Nephron progenitor cell (in vitro differentiated cells): ENCODE measurements around the gene TECPR2.

Experiments
- DNase-seq: peaks from one replicate; pipeline ENCODE4 v3.0.0; 2021
- H3K27ac Mint-ChIP-seq: 2 replicates; pipeline ENCODE4 v1.8.0; 2021; ENCODE audit warnings: mild to moderate bottlenecking, moderate library complexity, mixed read lengths
- H3K27me3 Mint-ChIP-seq: 2 replicates; pipeline ENCODE4 v1.8.0; 2021; ENCODE audit warnings: mild to moderate bottlenecking, low read depth, mixed read lengths; ENCODE audit not compliant: poor library complexity
- H3K36me3 Mint-ChIP-seq: 2 replicates; pipeline ENCODE4 v1.8.0; 2021; ENCODE audit warnings: low read depth, mixed read lengths
- H3K4me1 Mint-ChIP-seq: 2 replicates; pipeline ENCODE4 v1.8.0; 2021; ENCODE audit warnings: mixed read lengths
- H3K4me3 Mint-ChIP-seq: 2 replicates; pipeline ENCODE4 v1.8.0; 2021; ENCODE audit warnings: mild to moderate bottlenecking, moderate library complexity, mixed read lengths
- H3K9me3 Mint-ChIP-seq: 2 replicates; pipeline ENCODE4 v1.8.0; 2021; ENCODE audit warnings: mild to moderate bottlenecking, moderate library complexity, mixed read lengths
- TF ChIP-seq, protein P1 (sequence below): fragments of 200-600 bp; sonication (generic); IDR thresholded peaks from 2 replicates; pipeline ENCODE4 v1.5.0; 2021; ENCODE audit warnings: antibody characterized with exemption

The TECPR2 gene

DNA sequence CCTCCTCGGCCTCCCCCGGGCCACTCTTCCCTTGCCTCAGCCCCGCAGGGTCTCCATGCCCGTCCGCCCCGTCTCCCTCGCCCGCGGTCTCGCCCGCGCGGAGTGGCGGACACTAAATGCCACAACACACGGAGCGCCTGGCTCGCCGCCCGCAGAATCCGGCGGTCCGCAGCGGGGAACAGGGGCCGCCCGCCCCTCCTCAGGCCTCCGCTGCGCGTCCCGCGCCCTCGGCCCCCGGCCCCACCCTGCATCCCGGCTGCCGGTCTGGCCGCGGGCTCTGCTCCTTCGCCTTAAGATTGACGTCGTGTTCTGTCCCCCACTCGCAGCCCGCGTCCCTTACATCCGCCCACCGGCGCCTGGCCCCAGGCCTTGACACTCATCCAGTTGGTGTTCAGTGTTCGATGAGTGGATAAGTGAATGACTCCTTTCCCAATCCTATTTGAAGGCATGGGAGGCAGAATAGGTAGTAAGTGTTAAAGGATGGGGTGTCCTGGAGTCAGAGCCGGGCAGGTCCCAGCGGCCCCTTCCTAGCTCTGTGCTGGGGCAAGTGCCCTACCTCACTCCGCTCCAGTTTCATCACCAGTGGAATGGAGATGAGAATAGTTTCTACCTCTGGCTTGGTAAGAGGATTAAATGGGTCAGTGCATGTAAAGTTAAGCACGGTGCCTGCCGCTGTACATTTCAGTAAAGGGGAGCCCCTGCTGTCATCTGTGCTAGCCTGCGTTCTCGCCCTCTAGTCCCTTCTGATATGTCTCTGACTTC, 622 bp downstream of the TECPR2 start:
- peaks cover 1% of the 10 kb centered on the region for H3K36me3 Mint-ChIP-seq
- DNase-seq = no peak
- H3K27me3 Mint-ChIP-seq = no peaks in the 10 kb centered on the region
- no peaks in the 10 kb centered on the region for H3K9me3 Mint-ChIP-seq
- peak overlapping the region; percentile 31 for H3K27ac Mint-ChIP-seq
- TF ChIP-seq, protein P1, sequence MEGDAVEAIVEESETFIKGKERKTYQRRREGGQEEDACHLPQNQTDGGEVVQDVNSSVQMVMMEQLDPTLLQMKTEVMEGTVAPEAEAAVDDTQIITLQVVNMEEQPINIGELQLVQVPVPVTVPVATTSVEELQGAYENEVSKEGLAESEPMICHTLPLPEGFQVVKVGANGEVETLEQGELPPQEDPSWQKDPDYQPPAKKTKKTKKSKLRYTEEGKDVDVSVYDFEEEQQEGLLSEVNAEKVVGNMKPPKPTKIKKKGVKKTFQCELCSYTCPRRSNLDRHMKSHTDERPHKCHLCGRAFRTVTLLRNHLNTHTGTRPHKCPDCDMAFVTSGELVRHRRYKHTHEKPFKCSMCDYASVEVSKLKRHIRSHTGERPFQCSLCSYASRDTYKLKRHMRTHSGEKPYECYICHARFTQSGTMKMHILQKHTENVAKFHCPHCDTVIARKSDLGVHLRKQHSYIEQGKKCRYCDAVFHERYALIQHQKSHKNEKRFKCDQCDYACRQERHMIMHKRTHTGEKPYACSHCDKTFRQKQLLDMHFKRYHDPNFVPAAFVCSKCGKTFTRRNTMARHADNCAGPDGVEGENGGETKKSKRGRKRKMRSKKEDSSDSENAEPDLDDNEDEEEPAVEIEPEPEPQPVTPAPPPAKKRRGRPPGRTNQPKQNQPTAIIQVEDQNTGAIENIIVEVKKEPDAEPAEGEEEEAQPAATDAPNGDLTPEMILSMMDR = no peak
- peaks cover 15% of the 10 kb centered on the region for H3K4me1 Mint-ChIP-seq
- H3K4me3 Mint-ChIP-seq = no peak overlapping the region

DNA sequence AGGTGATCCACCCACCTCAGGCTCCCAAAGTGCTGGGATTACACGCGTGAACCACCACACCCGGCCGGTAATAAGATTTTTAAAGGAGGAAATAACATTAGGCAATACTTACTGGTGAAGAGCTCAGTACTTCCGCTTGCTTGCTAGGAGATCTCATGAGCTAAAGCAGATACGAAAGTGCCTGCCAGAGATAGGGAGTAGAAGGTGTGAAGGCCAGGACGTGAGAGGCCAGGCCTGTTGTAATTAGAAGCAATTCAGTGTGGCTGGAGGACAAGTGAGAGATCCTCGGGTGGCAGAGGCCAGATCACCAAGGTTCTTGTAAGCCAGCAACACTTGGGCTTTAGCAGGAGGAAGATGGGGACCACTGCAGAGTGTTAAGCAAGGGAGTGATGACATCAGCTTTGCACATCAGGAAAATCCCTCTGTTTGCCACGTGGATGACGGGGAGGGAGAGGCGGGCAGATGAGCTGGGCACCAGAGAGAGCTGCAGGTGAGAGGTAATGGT, 7.6 kb downstream of the TECPR2 start:
- Mint-ChIP-seq H3K4me3 (no peak overlapping the region), H3K27ac (peak overlapping the region; percentile 69), H3K36me3 (no peaks in the 10 kb centered on the region), H3K9me3 (no peaks in the 10 kb centered on the region), H3K4me1 (peaks cover 10% of the 10 kb centered on the region), H3K27me3 (no peaks in the 10 kb centered on the region)
- DNase-seq = no peak
- TF ChIP-seq, protein P1 = no peak

DNA sequence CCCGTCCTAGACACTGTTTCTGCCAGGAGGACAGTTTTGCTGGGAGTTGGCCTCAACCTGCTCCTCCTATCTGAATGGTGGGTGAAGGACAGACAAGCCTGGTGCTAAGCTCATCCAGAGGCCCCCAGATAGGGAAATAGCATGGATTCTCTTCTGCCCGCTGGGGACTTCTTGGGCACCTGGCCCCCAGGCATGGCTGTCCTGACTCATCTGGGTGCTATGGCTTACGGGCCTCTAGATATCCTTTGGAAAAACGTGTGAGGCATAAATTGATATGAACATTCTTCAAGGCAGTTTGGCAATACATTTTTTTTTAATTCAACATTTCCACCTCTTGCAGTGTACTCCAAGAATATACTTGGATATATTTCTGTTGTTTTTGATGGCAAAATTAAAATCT, 8.6 kb downstream of the TECPR2 start:
- H3K27me3 Mint-ChIP-seq = no peaks in the 10 kb centered on the region
- DNase-seq = no peak
- no peaks in the 10 kb centered on the region for H3K9me3 Mint-ChIP-seq
- TF ChIP-seq, protein P1 = no peak
- no peak overlapping the region for H3K27ac Mint-ChIP-seq
- H3K36me3 Mint-ChIP-seq = no peaks in the 10 kb centered on the region
- H3K4me1 Mint-ChIP-seq = peaks cover 10% of the 10 kb centered on the region
- no peak overlapping the region for H3K4me3 Mint-ChIP-seq

DNA sequence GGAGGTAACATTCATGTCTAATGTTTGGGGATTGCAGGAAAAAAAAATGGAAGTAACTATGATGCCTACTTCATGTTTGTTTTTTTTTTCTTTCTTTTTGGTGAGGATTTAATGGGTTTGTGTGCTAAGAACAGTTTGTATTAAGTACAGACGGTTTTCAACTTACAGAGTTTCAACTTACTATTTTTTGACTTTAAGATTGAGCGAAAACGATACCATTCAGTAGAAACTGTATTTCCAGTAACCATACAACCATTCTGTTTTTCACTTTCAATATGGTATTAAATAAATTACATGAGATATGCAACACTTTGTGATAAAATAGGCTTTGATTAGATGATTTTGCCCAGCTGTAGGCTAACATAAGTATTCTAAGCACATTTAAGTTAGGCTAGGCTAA, 10.4 kb downstream of the TECPR2 start:
- H3K27me3 Mint-ChIP-seq = no peaks in the 10 kb centered on the region
- no peak overlapping the region for H3K27ac Mint-ChIP-seq
- TF ChIP-seq, protein P1 = no peak
- H3K4me3 Mint-ChIP-seq = no peak overlapping the region
- no peak for DNase-seq
- peaks cover 5% of the 10 kb centered on the region for H3K36me3 Mint-ChIP-seq
- no peaks in the 10 kb centered on the region for H3K9me3 Mint-ChIP-seq
- peaks cover 10% of the 10 kb centered on the region for H3K4me1 Mint-ChIP-seq

DNA sequence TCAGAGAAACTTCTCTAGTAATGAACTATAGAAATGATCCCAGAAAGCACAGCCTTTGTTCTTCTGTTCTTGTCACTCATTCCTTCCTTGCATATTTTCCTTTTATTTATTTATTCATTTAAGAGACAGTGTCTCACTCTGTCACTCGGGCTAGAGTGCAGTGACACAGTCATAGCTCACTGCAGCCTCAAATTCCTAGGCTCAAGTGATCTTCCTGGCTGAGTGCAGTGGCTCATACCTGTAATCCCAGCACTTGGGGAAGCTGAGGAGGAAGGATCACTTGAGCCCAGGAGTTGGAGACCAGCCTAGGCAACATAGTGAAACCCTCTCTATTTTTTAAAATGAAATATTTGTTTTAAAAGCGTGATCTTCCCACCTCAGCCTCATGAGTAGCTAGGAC, 11.5 kb downstream of the TECPR2 start:
- H3K36me3 Mint-ChIP-seq = peaks cover 10% of the 10 kb centered on the region
- H3K27me3 Mint-ChIP-seq = no peaks in the 10 kb centered on the region
- H3K4me1 Mint-ChIP-seq = peaks cover 6% of the 10 kb centered on the region
- no peaks in the 10 kb centered on the region for H3K9me3 Mint-ChIP-seq
- H3K27ac Mint-ChIP-seq = no peak overlapping the region
- no peak for DNase-seq
- no peak overlapping the region for H3K4me3 Mint-ChIP-seq
- TF ChIP-seq, protein P1 = no peak

DNA sequence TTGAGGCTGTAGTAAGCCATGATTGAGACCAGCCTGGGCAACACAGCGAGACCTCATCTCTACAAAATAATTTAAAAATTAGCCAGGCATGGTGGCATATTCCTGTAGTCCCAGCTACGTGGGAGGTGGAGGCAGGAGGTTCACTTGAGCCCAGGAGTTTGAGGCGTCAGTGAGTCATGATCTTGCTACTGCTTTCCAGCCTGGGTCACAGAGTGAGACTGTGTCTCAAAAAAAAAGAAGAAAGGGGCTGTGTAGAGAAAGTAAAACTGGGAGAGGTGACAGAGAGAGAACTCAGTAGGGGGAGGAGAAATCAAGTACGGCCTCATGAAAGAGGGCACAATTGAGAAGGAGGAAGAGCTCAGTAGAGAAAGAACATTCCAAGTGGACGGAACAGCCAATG, 12.4 kb downstream of the TECPR2 start:
- Mint-ChIP-seq H3K4me1 (peaks cover 5% of the 10 kb centered on the region), H3K27me3 (no peaks in the 10 kb centered on the region), H3K9me3 (no peaks in the 10 kb centered on the region), H3K36me3 (peaks cover 18% of the 10 kb centered on the region), H3K4me3 (no peak overlapping the region), H3K27ac (no peak overlapping the region)
- DNase-seq = no peak
- TF ChIP-seq, protein P1 = no peak
